Stimulated activated CD4-positive, alpha-beta T cell treated with anti-CD3 and anti-CD28 coated beads, Interleukin-1b, Interleukin-23, amount 100 ng/mL, for 24 hours (primary cell): ENCODE measurements around the gene PLEKHG4.
A peak's percentile ranks its signal among the peaks of the same experiment; 100 is the strongest.

ENCODE experiments used
- DNase-seq, 4 experiments: peaks; one replicate each; pipeline ENCODE4 v3.0.0-alpha.2; 2020; ENCODE audit warnings: low read depth in 4 of 4, low spot score in 1 of 4

Gene PLEKHG4

GRCh38 chr16:67245674-67246080, 33.7 kb upstream of the PLEKHG4 start:
- DNase-seq: no peak

GRCh38 chr16:67246081-67246755, 33.1 kb upstream of the PLEKHG4 start:
- DNase-seq: no peak

GRCh38 chr16:67246756-67247191, 32.6 kb upstream of the PLEKHG4 start:
- DNase-seq: no peak

GRCh38 chr16:67247192-67248072, 31.9 kb upstream of the PLEKHG4 start, which contains the start of gene FHOD1:
FHOD1 (minus strand) TSS chr16:67247481; CDS start chr16:67247410, 71 bp downstream.
- DNase-seq: peak; percentile 89 to 99 (median 96)

GRCh38 chr16:67248073-67248400, 31.3 kb upstream of the PLEKHG4 start:
- DNase-seq: no peak

- DNase-seq: no peak
Observed at GRCh38 chr16:67248401-67249177, 30.7 kb upstream of the PLEKHG4 start, which contains the start of gene SLC9A5. SLC9A5 (plus strand) TSS chr16:67248979; CDS start chr16:67249015, 36 bp downstream.

- no peak for DNase-seq
Observed at GRCh38 chr16:67249178-67250044, 29.9 kb upstream of the PLEKHG4 start.

- DNase-seq: no peak
Observed at GRCh38 chr16:67250045-67250327, 29.3 kb upstream of the PLEKHG4 start.

GRCh38 chr16:67252609-67253497, 26.5 kb upstream of the PLEKHG4 start:
- DNase-seq: no peak

GRCh38 chr16:67254801-67255552, 24.4 kb upstream of the PLEKHG4 start:
- DNase-seq: no peak

- DNase-seq: no peak
Observed at GRCh38 chr16:67255553-67256221, 23.6 kb upstream of the PLEKHG4 start.

- no peak for DNase-seq
Observed at GRCh38 chr16:67256701-67257230, 22.6 kb upstream of the PLEKHG4 start.

GRCh38 chr16:67257486-67258160, 21.7 kb upstream of the PLEKHG4 start:
- no peak for DNase-seq

- DNase-seq: no peak
Observed at GRCh38 chr16:67258161-67258835, 21.0 kb upstream of the PLEKHG4 start.

GRCh38 chr16:67259705-67260104, 19.6 kb upstream of the PLEKHG4 start:
- no peak for DNase-seq

- DNase-seq: no peak
Observed at GRCh38 chr16:67260426-67261063, 18.8 kb upstream of the PLEKHG4 start.

- no peak for DNase-seq
Observed at GRCh38 chr16:67263201-67263600, 16.1 kb upstream of the PLEKHG4 start.
